Measurements from ENCODE around the gene WNT10A.

The WNT10A gene

DNA sequence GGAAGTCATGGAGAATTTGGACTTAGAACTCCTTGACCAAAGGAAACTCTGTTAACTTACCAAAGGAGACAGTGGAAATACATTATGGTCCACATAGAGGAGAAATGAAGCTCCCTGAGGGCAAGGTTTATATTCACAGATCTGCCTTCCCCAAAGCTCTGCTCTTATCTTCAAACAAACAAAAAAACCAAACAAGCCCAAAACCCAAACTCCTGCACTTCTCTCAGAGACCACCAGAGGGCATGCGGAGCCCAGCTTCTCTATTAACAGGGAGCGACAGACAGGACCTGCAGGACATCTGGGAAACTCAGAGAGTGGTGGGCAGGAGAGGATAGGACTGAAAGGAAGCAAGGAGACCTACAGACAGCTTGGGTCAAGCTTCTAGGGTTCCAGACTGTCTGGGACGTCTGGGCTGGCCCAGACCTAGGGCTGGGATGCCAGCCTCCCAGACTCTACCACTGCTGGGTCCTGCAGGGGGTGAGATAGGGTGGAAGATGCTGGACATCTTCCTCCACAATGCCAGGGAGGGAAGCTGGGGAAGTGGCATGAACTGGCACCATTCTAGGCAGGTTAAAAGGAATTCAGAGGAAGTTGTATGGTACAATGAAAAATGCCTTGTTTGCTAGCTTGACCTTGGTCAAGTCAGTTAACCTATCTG lies 4.0 kb upstream of the WNT10A start:
- DNase-seq (ENCODE audit: low read depth in 1 of 2, low spot score in 1 of 2): peak; percentile 61 to 63

DNA sequence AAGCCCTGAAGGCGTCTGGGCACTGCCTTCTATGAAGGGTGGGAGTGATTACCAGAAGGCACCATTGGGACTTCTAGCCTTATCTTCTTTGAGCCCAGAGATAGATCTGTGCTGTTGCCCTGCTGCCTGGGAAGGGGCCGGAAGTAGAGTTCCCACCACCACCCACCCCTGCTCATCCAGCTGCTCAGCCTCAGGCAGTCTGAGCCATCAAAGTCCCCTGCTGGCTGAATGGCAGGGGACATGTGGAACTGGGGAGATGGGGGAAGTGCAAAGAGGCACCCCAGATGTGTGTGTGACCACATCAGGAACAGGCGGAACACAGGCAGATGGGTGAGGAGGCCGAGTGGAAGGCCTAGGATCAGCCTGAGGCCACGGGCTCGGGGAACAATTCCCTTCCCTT lies 3.3 kb upstream of the WNT10A start:
- DNase-seq (ENCODE audit: low read depth in 1 of 2, low spot score in 1 of 2): no peak

DNA sequence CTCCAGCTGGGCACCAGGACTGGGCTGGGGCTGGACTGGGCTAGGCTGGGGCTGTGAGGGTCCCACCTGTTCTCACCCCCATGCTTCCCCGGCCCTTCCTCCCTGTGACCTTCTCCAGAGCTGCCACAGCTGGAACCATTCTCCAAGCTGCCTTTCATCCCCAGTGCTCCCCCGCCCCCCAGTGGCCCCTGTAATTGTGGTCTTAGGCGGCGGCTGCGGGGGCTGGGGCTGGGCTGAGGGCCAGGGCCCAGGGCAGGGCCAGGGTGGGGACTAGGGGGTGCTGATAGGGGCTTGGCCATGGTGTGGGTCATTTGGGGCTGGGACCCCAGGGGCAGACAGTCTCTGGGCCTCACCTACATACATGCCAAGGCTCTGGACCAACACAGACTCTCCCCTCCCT lies 2.8 kb upstream of the WNT10A start:
- DNase-seq (ENCODE audit: low read depth in 1 of 2, low spot score in 1 of 2): no peak

DNA sequence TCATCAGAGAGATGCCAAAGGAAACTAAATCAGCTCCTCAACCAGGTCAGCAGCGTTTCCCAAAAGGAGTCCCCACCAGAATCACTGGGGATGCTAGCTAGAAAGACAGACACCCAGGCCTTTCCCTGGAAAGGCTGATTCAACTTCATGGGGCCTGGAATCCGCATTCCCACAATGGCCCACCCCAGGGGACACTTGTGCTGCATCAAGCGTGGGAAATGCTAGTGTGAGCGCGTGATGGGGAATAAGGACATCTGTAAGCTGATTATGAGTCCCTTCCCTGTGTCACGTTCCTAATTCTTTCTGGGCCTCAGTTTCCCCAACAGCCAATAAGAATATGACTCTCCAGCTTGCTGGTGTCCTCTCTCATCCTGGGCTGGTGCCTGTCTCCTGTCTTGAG lies 2.2 kb upstream of the WNT10A start:
- no peak for DNase-seq (ENCODE audit: low read depth in 1 of 2, low spot score in 1 of 2)

DNA sequence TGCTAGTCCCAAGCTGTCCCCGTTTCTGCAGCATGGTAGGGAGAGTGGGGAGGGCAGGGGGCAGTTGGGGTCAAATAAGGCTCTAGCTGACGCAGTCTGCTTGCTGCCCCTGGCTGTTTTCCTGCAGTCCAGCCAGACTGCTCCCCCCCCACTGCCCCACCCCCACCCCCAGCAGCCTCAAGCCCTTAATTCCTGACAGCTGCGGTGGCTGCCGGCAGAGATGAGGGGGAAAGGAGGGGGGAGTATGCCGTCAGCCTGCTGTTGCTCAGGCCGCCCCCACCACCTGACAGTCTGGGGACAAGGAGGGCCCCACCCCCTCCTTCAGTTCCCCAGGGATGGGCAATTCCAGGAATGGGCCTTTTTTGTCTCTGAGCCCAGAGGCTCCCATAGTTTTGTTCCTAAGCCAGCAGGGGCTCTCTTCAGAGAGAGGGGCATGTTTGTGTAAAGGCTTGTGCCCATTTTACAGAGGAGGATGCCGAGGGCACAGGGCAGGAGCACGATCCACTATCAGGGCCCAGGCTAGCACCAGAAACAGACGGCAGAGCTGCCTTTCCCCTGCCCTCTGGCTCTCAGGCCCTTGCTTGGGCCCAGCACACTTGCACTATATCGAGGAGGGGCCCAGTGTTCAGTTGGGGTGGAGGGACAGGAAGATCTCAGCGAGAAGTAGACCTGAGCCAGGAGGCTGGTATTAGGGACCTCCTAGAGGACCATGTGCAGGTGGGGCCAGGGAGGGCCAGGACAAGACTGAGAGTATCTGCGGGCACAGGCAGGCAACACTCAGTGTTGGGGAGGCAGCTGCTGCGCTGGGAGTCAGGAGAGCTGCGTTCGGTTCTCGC lies 1.5 kb upstream of the WNT10A start:
- no peak for DNase-seq (ENCODE audit: low read depth in 1 of 2, low spot score in 1 of 2)

DNA sequence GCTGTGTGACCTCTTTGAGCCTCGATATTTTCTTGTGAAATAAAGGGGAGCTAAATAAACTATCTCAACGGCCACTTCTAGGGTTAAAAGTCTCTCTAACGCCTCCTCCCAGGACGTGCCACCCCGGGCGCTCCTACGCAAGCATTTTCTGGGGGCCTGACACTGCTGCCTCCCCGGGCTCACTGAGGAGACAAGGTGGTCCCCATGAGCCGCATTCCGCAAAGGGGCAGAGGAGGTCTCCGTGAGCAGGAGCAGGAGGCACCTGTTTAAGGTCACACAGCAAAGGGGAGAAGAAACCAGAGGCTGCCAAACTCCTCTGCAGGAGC lies 913 bp upstream of the WNT10A start:
- DNase-seq (ENCODE audit: low read depth in 1 of 2, low spot score in 1 of 2): no peak

DNA sequence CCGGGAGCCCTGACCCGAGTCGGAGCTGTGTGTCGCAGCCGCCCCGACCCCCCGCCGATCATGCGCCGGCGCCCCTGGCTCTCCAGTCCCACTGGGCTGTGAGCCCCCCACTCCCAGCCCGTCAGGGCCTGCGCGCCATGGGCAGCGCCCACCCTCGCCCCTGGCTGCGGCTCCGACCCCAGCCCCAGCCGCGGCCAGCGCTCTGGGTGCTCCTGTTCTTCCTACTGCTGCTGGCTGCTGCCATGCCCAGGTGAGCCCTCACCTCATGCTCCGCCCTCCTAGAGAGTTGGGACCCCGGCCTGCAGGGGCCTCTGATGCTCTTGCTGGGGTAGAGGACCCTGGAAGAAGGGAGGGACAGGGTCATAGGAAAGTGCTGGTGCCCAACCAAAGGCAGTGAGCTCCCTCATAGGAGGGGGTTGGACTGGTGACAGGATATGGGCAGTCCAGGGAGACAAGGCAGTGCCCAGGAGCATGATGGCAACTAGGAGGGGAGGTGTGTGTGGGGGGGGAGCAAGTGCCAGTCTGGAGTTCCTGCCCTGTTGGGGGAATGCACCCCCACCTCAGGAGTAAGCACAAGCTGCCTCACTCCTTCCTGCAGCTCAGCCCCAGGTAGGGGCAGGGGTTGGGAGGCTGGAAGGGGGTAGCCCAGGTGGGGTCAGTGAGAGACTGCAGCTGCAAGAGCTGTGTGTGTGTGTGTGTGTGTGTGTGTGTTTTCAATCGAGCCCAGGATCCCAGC lies 375 bp downstream of the WNT10A start:
- DNase-seq (ENCODE audit: low read depth in 1 of 2, low spot score in 1 of 2): no peak

DNA sequence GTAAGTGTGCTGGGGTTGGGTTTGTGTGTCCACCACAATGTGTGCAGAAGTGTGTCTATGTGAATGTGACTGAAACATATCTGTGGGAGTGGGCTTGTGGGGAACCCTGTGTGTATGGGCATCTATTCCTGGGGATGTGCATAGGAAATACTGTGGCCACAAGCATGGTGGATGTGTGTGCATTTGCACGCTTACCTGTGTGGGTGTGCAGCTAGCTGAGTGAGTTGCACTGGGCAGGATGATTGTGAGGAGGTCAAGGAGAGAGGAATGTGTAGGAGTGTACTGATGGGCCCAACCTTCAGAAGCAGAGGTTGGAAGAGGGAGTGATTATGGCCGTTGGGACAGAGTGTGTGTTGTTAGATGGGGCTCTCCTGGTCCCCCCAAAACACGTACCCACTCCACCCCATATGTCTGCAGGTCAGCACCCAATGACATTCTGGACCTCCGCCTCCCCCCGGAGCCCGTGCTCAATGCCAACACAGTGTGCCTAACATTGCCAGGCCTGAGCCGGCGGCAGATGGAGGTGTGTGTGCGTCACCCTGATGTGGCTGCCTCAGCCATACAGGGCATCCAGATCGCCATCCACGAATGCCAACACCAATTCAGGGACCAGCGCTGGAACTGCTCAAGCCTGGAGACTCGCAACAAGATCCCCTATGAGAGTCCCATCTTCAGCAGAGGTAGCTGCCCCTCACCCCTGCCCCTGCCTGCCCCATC lies 1.2 kb downstream of the WNT10A start:
- DNase-seq (ENCODE audit: low read depth in 1 of 2, low spot score in 1 of 2): no peak

DNA sequence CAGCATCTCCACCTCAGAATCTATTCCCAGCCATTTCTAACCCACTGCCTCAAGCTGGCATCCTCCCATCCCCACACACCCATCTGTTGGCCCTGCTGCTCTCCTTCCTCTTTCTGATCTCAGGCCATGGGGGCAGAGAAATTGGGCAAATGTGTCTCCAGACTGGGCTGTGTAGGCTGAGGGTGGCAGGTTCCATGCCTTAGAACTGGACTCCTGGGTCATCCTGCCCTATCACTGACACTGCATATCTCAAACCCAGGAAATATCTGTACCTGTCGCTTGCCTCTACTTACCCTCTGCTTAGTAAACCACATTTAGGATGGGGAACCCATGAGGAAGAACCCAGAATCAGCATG lies 1.8 kb downstream of the WNT10A start:
- no peak for DNase-seq (ENCODE audit: low read depth in 1 of 2, low spot score in 1 of 2)

DNA sequence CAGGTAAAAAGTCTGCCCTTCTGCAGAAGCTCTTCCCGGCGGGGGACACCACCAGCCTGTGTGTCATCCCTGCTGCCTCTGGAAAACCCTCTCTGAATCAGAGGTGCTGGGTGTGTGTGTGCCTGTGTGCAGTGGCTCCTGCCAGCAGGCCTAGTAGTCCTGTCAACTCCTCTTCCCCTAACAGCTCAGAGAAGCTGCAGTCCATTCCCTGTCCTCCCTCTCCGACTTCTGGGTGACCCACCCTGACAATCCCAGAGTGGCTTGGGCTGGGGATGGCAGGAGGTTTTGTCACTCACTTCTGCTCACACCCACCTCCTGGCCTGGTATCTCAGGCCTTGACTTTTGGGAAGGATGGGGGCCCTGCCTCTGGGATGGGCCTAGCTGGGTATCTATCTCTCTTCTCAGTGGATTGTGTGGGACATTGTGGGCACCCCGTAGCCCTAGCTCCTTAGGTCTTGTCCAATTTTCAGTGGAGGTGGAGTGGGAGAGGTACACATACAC lies 2.3 kb downstream of the WNT10A start:
- no peak for DNase-seq (ENCODE audit: low read depth in 1 of 2, low spot score in 1 of 2)

DNA sequence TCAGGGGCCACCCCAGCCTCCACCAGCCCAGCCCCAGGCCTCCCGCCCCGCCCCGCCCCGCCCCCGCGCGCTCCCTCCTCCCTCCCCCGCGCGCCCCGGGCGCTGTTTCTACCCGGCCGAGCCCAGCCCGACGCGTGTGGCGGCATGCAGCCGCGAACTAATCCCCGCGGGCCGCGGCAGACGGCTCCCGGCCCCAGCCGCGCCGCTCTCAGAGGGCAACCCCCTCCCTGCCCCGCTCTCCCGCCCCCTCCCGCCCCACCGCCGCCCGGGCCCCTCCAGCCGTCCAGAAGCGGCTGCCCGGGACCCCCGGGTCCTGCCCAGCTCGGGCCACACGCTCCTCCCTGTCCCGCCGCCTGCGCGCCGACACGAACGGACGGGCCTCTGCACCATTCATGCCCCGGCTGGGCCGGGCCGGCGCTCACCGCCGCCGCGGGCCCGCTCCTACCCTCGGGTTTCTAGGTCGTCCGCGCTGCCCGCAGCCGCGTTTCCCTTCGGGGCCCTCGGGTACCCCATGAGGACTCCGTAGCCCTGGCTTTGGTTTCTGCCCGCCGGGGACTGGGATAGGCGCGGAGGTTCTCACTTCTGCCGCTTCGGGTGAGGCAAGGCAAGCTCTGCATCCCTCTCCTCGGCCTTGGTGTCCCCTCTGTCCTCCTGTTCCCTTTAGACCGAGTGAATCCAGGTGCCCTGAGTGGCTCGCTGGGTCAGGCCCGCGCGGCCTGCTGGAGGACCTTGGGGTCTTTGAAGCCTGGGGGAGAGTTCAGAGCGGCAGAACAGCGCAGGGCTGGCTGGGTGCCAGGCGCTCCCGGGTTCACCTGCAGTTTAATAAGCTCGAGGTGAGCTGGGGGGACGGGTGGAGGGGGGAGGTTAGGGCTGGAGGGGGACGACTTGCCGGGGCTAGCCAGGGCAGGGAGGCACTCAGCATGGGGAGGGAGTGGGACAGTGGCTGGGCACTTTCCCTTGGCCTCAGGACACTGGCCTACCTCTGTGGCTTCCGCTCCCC lies 3.1 kb downstream of the WNT10A start:
- DNase-seq (ENCODE audit: low read depth in 1 of 2, low spot score in 1 of 2): no peak

DNA sequence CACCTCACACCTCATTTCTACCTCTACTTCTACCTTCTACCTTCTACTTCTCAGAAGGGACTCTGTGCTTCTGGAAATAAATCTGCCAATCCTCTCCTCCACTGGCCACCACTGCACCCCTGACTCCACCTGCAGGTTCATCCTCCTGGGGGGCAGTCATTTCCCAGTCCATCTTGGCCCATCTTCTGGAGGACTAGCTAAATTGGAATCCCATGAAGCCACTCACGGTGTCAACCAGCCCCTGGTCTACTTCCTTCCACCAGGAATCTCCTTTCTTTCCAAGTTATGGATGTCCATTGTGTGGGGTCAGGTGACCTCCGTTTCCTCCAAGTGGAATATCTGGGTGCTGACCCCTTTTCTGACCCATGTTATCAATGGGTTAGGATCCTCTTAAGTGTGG lies 3.9 kb downstream of the WNT10A start:
- no peak for DNase-seq (ENCODE audit: low read depth in 1 of 2, low spot score in 1 of 2)

DNA sequence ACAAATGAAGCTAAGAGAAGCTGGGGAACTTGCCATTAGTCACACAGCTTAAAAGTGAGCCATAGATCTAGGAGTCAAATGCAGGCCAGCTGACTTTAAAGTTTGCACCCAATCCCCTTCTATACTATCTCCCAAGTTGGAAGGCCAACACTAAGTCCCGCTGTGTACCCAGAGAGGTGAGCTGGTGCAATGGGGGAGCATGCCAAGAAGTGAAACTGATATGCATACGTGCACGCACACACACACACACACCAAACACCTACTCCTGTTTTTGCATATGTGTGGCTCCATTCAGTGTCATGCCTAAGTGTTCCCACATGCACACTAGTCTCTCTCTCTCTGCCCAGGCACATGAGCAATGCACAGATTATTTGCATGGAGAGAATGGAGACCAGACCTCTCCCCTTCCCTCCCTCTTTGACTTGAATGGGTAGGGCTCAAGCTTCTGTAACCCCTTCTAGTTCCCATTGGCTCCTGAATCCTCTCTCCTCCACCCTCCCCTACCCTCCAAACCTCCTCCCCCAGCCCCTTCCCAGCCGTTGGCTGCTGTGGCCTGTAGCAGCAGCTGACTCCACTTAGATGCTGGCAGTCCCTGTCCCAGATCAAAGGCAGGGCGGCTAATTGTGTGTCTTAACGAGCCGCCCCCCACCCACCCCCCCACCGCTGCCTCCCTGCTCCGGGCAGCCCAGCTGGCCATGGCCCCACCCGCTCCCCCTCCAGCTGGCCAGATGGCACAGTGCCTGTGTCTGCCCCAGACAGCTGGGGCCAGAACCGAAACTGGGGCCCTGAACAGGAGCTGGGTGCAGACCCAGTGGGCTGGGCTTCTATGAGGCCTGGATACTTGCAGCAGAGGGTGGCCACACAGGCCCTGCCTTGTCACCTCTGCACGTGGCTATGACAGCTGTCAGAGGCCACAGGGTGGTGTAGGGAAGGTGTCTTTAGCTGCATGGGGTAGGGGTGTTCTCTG lies 5.6 kb downstream of the WNT10A start:
- no peak for DNase-seq (ENCODE audit: low read depth in 1 of 2, low spot score in 1 of 2)

DNA sequence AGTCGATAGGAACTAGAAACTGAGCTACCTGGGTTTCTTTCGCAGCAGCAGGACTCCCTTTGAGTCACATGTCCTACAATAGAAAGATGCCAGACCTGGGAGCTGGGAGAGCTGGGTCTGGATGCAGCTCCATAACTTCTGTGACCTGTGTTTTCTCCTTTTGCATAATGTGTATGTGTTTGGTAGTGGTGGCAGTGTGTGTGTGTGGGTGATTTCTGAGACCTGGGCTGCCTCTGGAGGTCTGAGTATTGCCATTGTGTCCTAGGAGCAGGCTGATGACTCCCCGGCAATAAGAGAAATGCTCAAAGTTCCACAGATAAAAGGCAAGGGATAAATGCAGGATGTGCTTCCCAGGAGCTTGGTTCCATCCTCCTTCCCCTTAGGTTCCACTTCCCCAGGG lies 6.4 kb downstream of the WNT10A start:
- no peak for DNase-seq (ENCODE audit: low read depth in 1 of 2, low spot score in 1 of 2)

DNA sequence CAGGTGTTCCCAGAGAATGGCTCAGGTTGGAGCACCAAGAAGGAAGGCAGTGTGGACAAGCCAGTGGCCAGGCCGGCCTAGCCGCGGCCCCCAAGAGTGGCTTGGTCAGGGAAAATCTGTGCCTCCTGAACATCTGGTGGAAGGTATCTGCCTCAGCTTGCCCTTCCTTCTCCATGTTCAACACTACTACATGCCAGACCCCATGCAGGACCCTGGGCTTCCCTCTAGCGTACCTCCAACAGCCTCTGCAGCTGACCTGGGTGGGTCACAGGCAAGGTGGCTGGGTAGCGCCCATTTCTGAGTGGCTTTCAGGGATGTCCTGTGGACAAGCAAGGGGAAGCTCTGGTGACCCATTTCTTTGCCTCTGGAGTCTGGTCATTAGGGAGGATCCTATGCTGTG lies 7.7 kb downstream of the WNT10A start:
- no peak for DNase-seq (ENCODE audit: low read depth in 1 of 2, low spot score in 1 of 2)

DNA sequence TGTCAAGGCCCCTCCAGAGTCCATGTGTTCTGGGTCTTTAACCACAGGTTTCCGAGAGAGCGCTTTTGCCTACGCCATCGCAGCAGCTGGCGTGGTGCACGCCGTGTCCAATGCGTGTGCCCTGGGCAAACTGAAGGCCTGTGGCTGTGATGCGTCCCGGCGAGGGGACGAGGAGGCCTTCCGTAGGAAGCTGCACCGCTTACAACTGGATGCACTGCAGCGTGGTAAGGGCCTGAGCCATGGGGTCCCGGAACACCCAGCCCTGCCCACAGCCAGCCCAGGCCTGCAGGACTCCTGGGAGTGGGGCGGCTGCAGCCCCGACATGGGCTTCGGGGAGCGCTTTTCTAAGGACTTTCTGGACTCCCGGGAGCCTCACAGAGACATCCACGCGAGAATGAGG lies 9.3 kb downstream of the WNT10A start:
- DNase-seq (ENCODE audit: low read depth in 1 of 2, low spot score in 1 of 2): no peak

DNA sequence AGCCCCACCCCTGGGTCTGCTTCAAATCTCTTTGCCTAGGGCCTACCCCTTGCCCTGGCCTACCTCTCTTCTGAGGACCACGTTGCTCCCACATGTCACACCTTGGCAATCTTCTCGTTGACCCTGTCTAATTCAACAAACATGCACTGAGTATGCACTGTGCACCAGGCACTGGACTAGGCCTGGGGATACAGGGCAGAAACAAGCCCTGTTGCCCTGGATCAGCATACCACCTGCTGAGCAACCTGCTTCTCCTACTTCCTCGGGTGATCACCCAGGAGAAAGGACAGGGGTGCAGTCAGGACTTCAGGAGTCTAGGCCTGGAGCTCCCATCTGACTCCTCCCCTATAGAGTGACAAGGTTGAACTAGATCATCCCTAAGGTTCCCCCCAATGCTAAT lies 9.7 kb downstream of the WNT10A start:
- DNase-seq (ENCODE audit: low read depth in 1 of 2, low spot score in 1 of 2): no peak

DNA sequence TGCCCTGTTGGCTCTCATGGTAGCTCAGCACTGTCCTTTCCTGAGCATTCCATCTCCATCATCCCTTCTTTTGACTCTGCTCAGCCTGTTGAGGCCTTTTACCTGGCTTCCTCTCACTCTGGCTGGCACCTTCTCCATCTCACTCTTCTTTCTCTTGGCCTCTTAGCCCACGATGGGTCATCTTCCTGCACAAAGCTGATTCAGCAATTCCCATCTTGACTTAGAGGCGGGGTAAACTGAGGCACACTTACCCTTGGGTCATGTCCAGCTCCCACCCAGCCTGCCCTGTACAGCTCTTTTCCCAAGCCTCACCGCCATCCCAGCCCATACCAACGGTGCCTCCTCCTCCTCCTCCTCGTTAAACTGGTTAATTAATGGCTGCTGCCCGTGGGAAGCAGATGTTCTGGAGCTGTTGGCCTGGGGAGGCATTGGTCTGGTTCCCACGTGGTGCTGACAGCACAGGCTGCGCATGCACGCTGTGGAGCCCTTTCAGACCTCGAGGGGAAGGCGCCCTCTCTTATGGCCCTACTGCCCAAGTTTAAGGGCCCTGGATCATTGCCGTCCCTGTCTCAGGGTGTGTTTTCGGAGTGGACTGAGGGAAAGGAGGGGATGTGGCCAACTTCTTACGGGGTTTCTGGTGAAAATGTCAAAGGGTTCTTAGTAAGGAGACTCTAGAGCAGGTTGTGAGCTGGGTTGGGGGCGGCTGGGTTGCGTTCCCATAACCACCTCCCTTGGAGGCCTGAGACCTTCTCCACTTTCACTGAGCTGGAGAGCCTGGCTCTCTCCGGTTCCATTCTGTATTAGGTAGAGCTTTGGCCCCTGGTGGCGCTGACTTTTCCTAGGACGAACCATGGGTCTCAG lies 10.9 kb downstream of the WNT10A start:
- DNase-seq (ENCODE audit: low read depth in 1 of 2, low spot score in 1 of 2): no peak
